ENCODE data around the gene HYAL1.
A peak's percentile ranks its signal among the peaks of the same experiment; 100 is the strongest.

The HYAL1 gene

DNA sequence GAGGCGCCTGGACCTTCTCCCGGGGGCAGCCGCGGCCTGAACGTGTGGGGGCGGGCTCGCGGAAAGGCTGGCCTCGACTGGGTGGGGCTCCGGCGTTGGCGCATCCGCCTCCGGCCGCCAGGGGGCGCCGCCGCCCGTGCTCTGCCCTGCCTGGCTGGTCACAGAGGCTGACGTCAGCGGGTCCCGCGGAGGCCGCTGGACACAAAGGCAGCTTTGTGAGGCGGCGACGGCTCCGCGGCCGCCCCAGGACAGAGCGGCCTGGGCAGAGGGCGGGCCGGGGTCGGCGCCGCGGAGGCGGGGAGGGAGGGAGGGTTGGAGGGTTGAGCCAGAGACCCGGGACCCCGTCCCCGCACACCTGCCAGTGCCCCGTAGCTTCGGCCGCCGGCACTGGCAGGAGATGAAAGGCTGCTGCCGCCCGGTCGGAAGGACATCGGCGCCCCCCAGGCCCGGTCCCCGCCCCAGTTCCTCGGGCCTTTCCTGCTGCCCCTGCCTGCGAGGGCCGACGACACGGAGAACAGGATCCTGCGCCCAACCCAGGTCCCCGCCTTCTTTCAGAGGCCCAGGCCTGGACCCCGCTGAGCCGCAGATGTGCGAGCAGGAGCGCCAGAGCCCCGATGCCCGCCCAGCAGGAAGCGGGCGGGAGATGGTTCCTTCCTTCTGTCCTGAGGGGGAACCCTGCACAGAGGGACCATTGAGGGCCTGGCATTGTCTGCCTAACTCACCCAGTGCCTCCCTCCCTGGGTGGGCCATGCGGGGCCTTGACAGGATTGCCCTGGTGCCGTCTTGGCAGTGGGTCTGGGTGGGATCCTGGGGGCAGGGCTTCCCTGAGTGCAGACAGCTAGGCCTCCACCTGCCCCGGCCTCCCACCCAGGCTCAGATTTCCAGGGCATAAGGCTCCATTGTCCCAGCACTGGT is 43.1 kb downstream of the HYAL1 start:
- TF ChIP-seq, protein P1, sequence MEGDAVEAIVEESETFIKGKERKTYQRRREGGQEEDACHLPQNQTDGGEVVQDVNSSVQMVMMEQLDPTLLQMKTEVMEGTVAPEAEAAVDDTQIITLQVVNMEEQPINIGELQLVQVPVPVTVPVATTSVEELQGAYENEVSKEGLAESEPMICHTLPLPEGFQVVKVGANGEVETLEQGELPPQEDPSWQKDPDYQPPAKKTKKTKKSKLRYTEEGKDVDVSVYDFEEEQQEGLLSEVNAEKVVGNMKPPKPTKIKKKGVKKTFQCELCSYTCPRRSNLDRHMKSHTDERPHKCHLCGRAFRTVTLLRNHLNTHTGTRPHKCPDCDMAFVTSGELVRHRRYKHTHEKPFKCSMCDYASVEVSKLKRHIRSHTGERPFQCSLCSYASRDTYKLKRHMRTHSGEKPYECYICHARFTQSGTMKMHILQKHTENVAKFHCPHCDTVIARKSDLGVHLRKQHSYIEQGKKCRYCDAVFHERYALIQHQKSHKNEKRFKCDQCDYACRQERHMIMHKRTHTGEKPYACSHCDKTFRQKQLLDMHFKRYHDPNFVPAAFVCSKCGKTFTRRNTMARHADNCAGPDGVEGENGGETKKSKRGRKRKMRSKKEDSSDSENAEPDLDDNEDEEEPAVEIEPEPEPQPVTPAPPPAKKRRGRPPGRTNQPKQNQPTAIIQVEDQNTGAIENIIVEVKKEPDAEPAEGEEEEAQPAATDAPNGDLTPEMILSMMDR (IDR thresholded peaks at IDR 0.05) = peak; percentile 99
- Histone ChIP-seq H3K9me3 (ENCODE audit: control insufficient read depth, low read length) (no peaks in the 10 kb centered on the region), H3K9ac (peak overlapping the region; percentile 6), H3K27me3 (ENCODE audit: control insufficient read depth, insufficient read depth, low read length) (no peaks in the 10 kb centered on the region), H3K79me2 (peaks cover 3% of the 10 kb centered on the region), H3K36me3 (ENCODE audit: control insufficient read depth, insufficient read depth, low read length) (no peaks in the 10 kb centered on the region), H3K4me1 (peaks cover 31% of the 10 kb centered on the region), H3K4me2 (ENCODE audit: low read length) (peak overlapping the region; percentile 45), H3K4me3 (ENCODE audit: low read depth, low read length) (peak overlapping the region; percentile 25), H2AFZ (peak overlapping the region; percentile 61), H3K27ac (peak overlapping the region; percentile 89)

DNA sequence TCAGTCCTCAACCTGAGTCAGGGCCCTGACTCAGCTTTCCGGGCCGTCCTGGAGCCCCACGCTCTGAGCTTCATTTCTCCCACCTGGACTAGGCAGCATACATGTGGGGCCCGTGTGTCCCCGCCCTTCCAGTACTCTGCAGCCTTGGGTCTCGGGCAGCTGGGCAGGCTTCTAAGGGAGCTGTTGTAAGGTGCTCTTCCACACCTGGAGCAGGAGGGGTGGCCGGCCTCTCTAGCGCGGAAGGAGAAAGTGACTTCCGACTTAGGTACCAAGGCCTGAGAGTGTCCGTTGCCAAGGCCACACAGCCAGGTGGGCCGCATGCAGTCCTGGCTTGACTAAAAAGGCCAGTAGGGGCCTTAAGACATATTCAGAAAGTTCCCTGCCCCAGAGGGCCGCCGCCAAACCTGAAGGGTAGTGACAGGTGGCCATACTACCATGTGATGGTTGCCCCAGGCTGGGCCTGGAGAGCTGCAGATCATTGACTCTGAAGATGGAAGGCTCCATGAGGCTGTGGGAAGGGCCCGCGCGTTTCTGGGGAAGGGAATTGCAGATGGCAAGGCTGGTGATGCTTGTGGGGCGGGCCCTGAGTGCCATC is 43.8 kb downstream of the HYAL1 start:
- Histone ChIP-seq H3K4me1 (peaks cover 26% of the 10 kb centered on the region), H3K79me2 (peaks cover 3% of the 10 kb centered on the region), H3K27ac (peak overlapping the region; percentile 89), H3K4me2 (ENCODE audit: low read length) (peak overlapping the region; percentile 45), H3K27me3 (ENCODE audit: control insufficient read depth, insufficient read depth, low read length) (no peaks in the 10 kb centered on the region), H3K9ac (no peak overlapping the region), H3K4me3 (ENCODE audit: low read depth, low read length) (no peak overlapping the region), H3K9me3 (ENCODE audit: control insufficient read depth, low read length) (no peaks in the 10 kb centered on the region), H2AFZ (no peak overlapping the region), H3K36me3 (ENCODE audit: control insufficient read depth, insufficient read depth, low read length) (no peaks in the 10 kb centered on the region)
- TF ChIP-seq, protein P1 (IDR thresholded peaks at IDR 0.05) = no peak

DNA sequence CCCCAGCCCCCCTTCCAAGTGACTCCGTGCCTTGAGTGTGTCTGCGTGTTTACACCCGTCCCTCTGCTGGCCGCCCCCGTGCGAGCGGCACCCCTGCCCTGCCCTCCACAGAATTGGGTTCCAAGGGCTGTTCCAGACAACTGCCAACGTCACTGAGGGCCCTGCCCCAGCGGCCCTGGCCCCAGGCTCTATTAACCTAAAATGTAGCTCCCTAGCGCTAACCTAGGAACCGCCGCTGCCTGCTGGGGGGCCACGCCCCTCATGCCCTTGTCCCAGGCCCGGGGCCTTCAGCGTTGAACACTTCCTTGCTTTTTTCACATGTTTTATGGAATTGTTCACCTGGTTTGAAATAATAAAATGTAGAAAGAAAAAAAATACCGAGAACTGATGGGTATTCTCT is 44.4 kb downstream of the HYAL1 start:
- Histone ChIP-seq H3K27ac (peak overlapping the region; percentile 89), H3K4me3 (ENCODE audit: low read depth, low read length) (no peak overlapping the region), H3K79me2 (peaks cover 3% of the 10 kb centered on the region), H3K9ac (no peak overlapping the region), H3K9me3 (ENCODE audit: control insufficient read depth, low read length) (no peaks in the 10 kb centered on the region), H3K4me1 (peaks cover 20% of the 10 kb centered on the region), H3K4me2 (ENCODE audit: low read length) (no peak overlapping the region), H3K27me3 (ENCODE audit: control insufficient read depth, insufficient read depth, low read length) (no peaks in the 10 kb centered on the region), H3K36me3 (ENCODE audit: control insufficient read depth, insufficient read depth, low read length) (no peaks in the 10 kb centered on the region), H2AFZ (no peak overlapping the region)
- TF ChIP-seq, protein P1 (IDR thresholded peaks at IDR 0.05) = no peak

DNA sequence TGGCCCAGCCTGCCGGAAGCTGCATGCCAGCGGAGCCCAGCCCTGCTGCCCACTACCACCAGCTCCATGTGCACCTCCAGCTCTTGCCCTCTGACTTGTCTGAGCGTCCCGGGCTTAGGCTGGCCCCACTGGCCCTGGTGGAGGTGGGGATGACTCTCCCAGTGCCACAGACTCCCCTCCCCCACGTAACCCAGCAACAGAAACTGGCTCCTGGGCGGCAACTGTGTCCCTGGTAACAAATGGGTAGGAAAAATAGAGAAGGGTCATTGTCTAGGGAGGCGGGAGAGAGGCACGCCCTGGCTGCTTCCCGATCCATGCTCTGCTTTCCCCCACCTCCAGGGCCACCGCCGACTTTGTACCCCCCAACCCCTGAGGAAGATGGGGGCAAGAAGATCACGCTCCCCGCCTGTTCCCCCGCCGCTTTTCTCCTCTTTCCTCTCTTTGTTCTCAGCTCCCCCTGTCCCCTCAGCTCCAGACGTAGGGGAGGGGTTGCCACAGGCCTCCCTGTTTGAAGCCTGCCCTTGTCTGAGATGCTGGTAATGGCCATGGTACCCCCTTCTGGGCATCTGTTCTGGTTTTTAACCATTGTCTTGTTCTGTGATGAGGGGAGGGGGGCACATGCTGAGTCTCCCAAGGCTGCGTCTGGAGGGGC is 45.2 kb downstream of the HYAL1 start:
- Histone ChIP-seq H3K27me3 (ENCODE audit: control insufficient read depth, insufficient read depth, low read length) (no peaks in the 10 kb centered on the region), H3K9ac (no peak overlapping the region), H3K4me2 (ENCODE audit: low read length) (no peak overlapping the region), H3K27ac (no peak overlapping the region), H3K9me3 (ENCODE audit: control insufficient read depth, low read length) (no peaks in the 10 kb centered on the region), H3K36me3 (ENCODE audit: control insufficient read depth, insufficient read depth, low read length) (no peaks in the 10 kb centered on the region), H3K4me3 (ENCODE audit: low read depth, low read length) (no peak overlapping the region), H2AFZ (no peak overlapping the region), H3K79me2 (peaks cover 3% of the 10 kb centered on the region), H3K4me1 (peaks cover 18% of the 10 kb centered on the region)
- TF ChIP-seq, protein P1 (IDR thresholded peaks at IDR 0.05) = no peak

Measured in parathyroid adenoma (tissue), 2 donors.